Trophoblast cell (in vitro differentiated cells and primary cell): Measurements from ENCODE around the gene MTLN. TPM values are rescaled to one million over a fixed set of nuclear protein-coding genes. Genes with fewer than 3 reads are reported as not detected.
"Not testable (repeated sequence)": the region's sequence is repeated elsewhere in the genome, so short reads cannot be mapped to it uniquely, and the experiment has no call there.

ENCODE experiments used
- DNase-seq, 2 donors: peaks; one replicate each; pipeline ENCODE4 v3.0.0-alpha.2; 2016
- H2AFZ ChIP-seq: 2 replicates; pipeline ENCODE4 v1.6.1; 2013; ENCODE audit warnings: low read length, moderate library complexity, mild to moderate bottlenecking; ENCODE audit not compliant: insufficient read depth, poor library complexity
- H2AK5ac ChIP-seq: 2 replicates; pipeline ENCODE4 v1.6.1; 2013; ENCODE audit warnings: mild to moderate bottlenecking, low read length
- H2BK120ac ChIP-seq: 2 replicates; pipeline ENCODE4 v1.6.1; 2013; ENCODE audit warnings: low read length, mild to moderate bottlenecking, moderate library complexity; ENCODE audit not compliant: insufficient read depth, poor library complexity
- H2BK12ac ChIP-seq: 2 replicates; pipeline ENCODE4 v1.6.1; 2013; ENCODE audit warnings: mild to moderate bottlenecking, low read length, moderate library complexity
- H2BK5ac ChIP-seq: 2 replicates; pipeline ENCODE4 v1.6.1; 2013; ENCODE audit warnings: low read length, low read depth, moderate library complexity, mild to moderate bottlenecking; ENCODE audit not compliant: poor library complexity
- H3K14ac ChIP-seq: 2 replicates; pipeline ENCODE4 v1.6.1; 2013; ENCODE audit warnings: mild to moderate bottlenecking, low read length
- H3K18ac ChIP-seq: 2 replicates; pipeline ENCODE4 v1.6.1; 2013; ENCODE audit warnings: mild to moderate bottlenecking, low read length
- H3K23ac ChIP-seq: 2 replicates; pipeline ENCODE4 v1.6.1; 2013; ENCODE audit warnings: low read length
- H3K27ac ChIP-seq: 2 replicates; pipeline ENCODE4 v1.5.1; 2013; ENCODE audit warnings: low read depth, mild to moderate bottlenecking, inconsistent platforms, low read length, moderate library complexity
- H3K27me3 ChIP-seq: 2 replicates; pipeline ENCODE4 v1.6.1; 2013; ENCODE audit warnings: inconsistent platforms, mild to moderate bottlenecking, low read length, moderate library complexity; ENCODE audit not compliant: insufficient read depth
- H3K36me3 ChIP-seq, 2 experiments: 1 replicate in 1 of 2; 2 replicates in 1 of 2; pipeline ENCODE4 v1.6.1; 2013; ENCODE audit warnings: low read length in 2 of 2, mild to moderate bottlenecking in 2 of 2, moderate library complexity in 1 of 2; ENCODE audit not compliant: insufficient read depth in 2 of 2, control insufficient read depth in 1 of 2
- H3K4ac ChIP-seq: 2 replicates; pipeline ENCODE4 v1.6.1; 2013; ENCODE audit warnings: low read depth, mild to moderate bottlenecking, low read length, moderate library complexity
- H3K4me1 ChIP-seq, 2 experiments: 1 replicate in 1 of 2; 2 replicates in 1 of 2; pipeline ENCODE4 v1.6.1; 2013; ENCODE audit warnings: low read length in 2 of 2, mild to moderate bottlenecking in 2 of 2, moderate library complexity in 1 of 2; ENCODE audit not compliant: insufficient read depth in 2 of 2, control insufficient read depth in 1 of 2
- H3K4me2 ChIP-seq: 2 replicates; pipeline ENCODE4 v1.6.1; 2013; ENCODE audit warnings: inconsistent platforms, mild to moderate bottlenecking, low read length, moderate library complexity
- H3K4me3 ChIP-seq: 2 replicates; pipeline ENCODE4 v1.5.1; 2013; ENCODE audit warnings: mild to moderate bottlenecking, low read depth, low read length, inconsistent platforms
- H3K79me1 ChIP-seq: one replicate; pipeline ENCODE4 v1.6.1; 2013; ENCODE audit warnings: low read length
- H3K79me2 ChIP-seq: 2 replicates; pipeline ENCODE4 v1.6.1; 2013; ENCODE audit warnings: low read length, mild to moderate bottlenecking; ENCODE audit not compliant: control insufficient read depth, insufficient read depth, poor library complexity
- H3K9ac ChIP-seq: 2 replicates; pipeline ENCODE4 v1.6.1; 2013; ENCODE audit warnings: mild to moderate bottlenecking, low read length
- H3K9me3 ChIP-seq: 2 replicates; pipeline ENCODE4 v1.6.1; 2013; ENCODE audit warnings: low read depth, mild to moderate bottlenecking, control low read depth, inconsistent platforms, low read length; ENCODE audit not compliant: insufficient read depth
- H4K12ac ChIP-seq: 2 replicates; pipeline ENCODE4 v1.6.1; 2013; ENCODE audit warnings: low read depth, mild to moderate bottlenecking, low read length, moderate library complexity
- H4K8ac ChIP-seq: 2 replicates; pipeline ENCODE4 v1.6.1; 2013; ENCODE audit warnings: low read depth, mild to moderate bottlenecking, low read length, moderate library complexity
- H4K91ac ChIP-seq: one replicate; pipeline ENCODE4 v1.6.1; 2013; ENCODE audit warnings: low read depth, mild to moderate bottlenecking, low read length, moderate library complexity
- WGBS: extraction: QIAGEN DNeasy Blood & Tissue Kit; methylation state at CpG from one replicate; pipeline ENCODE4 v1.1.7; 2013; ENCODE audit warnings: missing lambda C conversion rate; ENCODE audit not compliant: insufficient read length, insufficient coverage; ENCODE audit errors: extremely low coverage; 5-methylcytosine and 5-hydroxymethylcytosine counted together
- polyA plus RNA-seq: library from polyadenylated mRNA; stranded (reverse); fragments of 200-250 nt; gene quantifications from 2 replicates; pipeline ENCODE4 v1.2.3, GENCODE V29; 2013

Gene MTLN, protein sequence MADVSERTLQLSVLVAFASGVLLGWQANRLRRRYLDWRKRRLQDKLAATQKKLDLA
- 15.5 and 17.8 TPM in 2 replicates for polyA plus RNA-seq

DNA sequence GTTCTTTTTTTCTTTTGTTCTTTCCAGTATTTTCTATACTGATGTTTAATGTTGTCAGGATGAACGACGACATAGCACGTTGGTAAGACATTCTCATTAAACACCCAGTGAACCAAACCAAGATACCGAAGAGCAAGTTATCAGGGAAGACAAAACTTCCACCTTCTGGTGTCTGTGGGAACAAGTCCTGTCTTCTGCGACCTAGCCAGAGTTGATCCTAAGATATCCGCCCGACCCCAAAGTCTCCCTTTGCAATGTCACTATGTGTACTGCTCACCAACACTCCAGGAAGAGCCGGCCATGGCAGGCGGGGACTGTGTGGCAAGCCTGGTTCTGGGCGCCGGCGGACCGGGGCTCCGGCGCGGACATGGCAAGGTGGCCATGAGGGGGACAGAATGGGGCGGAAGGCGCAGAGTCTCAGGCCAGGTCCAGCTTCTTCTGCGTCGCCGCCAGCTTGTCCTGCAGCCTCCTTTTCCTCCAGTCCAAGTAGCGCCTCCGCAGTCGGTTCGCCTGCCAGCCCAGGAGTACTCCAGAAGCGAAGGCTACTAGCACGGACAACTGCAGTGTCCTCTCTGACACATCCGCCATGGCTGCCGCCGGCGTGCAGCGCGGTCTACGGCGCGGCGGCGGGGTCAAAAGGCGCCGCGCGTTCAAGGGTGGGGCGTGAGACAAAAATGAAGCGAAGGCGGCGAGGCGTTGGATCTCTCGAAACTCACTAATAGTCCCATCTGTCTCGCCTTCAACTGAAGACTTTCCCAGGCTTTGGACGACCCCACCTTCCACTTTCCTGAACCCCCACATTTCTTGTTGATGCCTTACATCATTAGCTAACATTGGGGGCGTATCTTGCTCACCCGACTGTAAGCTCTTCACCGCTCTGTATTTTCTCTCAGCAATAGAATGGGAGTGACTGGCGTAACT lies at the start of gene MTLN:
TSS of gene MTLN (minus strand) at position 610 of the 921 bp plus-strand sequence. CDS start at position 588, 22 bp downstream.
- WGBS: no CpG with 5 or more reads among the region's 54 CpGs
- Histone ChIP-seq H4K12ac (peak within 1 kb of the TSS; percentile 86), H2AK5ac (no peak within 1 kb of the TSS), H3K4me2 (peak within 1 kb of the TSS; percentile 98), H4K8ac (peak within 1 kb of the TSS; percentile 93), H3K27ac (no peak within 1 kb of the TSS), H3K23ac (no peak within 1 kb of the TSS), H2BK120ac (peak within 1 kb of the TSS; percentile 62), H2AFZ (peak within 1 kb of the TSS; percentile 34), H3K9me3 (no peaks in the 10 kb centered on the region), H3K4me1 (peaks cover 0 to 2% of the 10 kb centered on the region in 2 experiments), H3K79me1 (peaks cover 4% of the 10 kb centered on the region), H3K36me3 (peaks cover 3 to 12% of the 10 kb centered on the region in 2 experiments), H2BK12ac (no peak within 1 kb of the TSS), H3K4me3 (peak within 1 kb of the TSS; percentile 95), H2BK5ac (no peak within 1 kb of the TSS), H3K4ac (peak within 1 kb of the TSS; percentile 31), H3K14ac (peak within 1 kb of the TSS; percentile 81), H3K79me2 (peaks cover 3% of the 10 kb centered on the region), H4K91ac (peak within 1 kb of the TSS; percentile 36), H3K27me3 (no peaks in the 10 kb centered on the region), H3K18ac (peak within 1 kb of the TSS; percentile 50), H3K9ac (peak within 1 kb of the TSS; percentile 95)
- DNase-seq: peak; percentile 61 to 83

DNA sequence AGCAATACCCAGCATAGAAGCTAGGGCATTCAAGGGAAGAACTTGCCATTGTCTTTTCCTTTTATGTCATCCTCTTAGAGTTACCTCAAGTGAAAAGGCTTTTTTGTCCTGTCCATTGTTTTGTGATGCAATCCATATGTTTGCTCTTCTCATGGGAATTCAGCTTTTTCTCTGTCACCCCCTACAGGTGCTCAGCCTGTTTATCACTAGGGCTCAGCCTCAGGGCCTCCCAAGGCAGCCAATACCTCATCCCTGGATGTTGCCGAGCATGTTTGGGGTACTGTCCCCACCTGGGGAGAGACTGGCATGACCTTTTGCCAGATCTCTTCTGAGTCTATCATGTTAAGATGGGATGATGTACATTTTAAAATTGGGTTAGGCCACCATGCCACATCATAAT lies 49.6 kb upstream of the MTLN start:
- WGBS: no CpG with 5 or more reads among the region's 1 CpG
- H3K23ac ChIP-seq, H2BK12ac ChIP-seq, H3K36me3 ChIP-seq, H2BK120ac ChIP-seq, H3K4ac ChIP-seq, H3K4me1 ChIP-seq, H4K91ac ChIP-seq, H3K18ac ChIP-seq, DNase-seq, H2BK5ac ChIP-seq, H3K79me2 ChIP-seq, H3K27me3 ChIP-seq, H3K9me3 ChIP-seq, H3K4me3 ChIP-seq, H4K12ac ChIP-seq, H3K9ac ChIP-seq, H3K27ac ChIP-seq, H4K8ac ChIP-seq, H2AFZ ChIP-seq, H3K14ac ChIP-seq, H3K4me2 ChIP-seq, H3K79me1 ChIP-seq, H2AK5ac ChIP-seq: not testable (repeated sequence)

DNA sequence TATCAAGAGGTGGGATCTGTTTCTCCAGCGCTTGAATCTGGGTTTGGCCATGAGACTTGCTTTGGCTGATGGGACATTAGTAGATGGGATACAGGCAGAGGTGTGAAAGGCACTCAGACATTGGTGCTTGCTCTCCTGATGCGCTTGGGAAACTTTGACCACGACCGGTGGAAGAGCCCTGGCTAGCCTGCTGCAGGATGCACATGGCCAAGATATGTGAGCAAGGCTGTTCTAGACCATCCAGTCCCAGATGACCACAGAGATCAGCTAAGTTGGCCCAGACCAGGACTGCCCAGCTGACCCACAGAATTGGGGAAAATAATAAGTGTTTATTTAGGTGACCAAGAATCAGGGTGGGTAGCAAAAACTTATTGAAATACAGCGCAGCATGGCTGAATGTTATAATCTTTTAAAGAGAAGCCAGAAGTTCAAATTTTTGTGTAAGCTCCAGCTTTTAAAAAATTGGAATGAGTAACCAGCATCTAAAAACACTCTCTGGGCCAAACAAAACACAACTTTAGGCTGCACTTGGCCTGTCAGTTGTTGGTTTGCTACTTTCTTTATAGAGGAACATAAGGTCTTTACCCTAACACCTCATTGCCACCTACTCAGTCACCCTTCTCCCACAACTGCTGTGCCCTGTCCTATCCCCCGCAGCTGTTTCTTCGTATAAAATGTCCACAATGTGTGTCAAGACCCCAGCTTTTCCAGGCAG lies 35.9 kb upstream of the MTLN start:
- H2AK5ac ChIP-seq, H3K36me3 ChIP-seq, H4K12ac ChIP-seq, H4K91ac ChIP-seq, H3K14ac ChIP-seq, H3K4ac ChIP-seq, H2AFZ ChIP-seq, DNase-seq, H3K9me3 ChIP-seq, H3K79me2 ChIP-seq, H2BK12ac ChIP-seq, H4K8ac ChIP-seq, H2BK120ac ChIP-seq, H3K27me3 ChIP-seq, H3K18ac ChIP-seq, H3K4me3 ChIP-seq, H3K27ac ChIP-seq, H3K9ac ChIP-seq, H3K23ac ChIP-seq, H3K4me2 ChIP-seq, H3K79me1 ChIP-seq, H3K4me1 ChIP-seq, H2BK5ac ChIP-seq: not testable (repeated sequence)
- WGBS: no CpG with 5 or more reads among the region's 7 CpGs

DNA sequence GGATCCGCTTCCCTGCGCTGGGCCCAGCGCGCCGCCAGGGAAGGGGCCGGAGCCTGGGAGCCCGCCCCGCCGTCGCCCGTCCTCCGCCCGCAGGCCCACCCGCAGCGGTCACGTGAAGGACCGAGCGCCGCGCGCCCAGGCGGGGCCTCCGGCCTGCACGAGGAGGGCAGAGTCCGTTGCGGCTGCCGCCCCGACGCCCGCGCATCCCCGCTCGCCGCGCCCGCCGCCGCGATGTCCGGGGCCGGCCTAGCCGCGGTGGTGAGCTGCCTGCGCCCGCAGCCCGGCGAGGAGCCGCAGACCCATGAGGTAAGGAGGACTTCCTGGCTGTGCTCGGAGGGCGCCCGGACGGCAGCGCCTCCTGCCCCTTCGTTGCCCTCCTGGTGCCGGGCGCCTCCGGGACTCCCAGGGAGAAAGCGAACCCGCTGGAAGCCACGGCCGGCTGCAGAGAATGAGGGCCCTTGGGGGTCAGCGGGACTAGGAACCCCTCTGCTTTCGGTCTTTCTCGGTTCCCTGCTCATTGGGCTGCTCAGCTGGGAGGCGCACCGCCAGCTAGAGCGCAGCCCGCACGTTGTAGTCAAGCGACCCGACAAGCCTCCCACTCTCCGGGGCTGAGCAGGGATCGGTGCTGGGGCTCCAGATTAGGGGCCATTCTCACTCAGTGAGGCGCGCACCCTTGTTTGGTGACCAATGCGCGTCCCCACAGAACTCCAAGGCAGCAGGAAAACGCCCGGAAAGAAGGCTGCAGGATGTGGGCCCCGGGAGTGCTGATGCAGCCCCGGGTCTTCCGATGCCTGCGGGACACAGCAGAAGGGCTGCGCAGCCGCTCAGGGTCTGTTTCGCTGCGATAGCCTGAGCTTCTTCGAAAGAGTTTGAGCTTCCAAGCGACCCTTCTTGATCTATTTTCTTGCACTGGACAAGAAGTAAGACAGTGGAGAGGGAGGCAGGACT lies 33.4 kb upstream of the MTLN start:
- not testable (repeated sequence) for H3K79me1 ChIP-seq, H2BK12ac ChIP-seq, H3K36me3 ChIP-seq, H2AFZ ChIP-seq, H3K14ac ChIP-seq, H3K9me3 ChIP-seq, H4K12ac ChIP-seq, H3K9ac ChIP-seq, H3K27me3 ChIP-seq, H3K4me2 ChIP-seq, H3K23ac ChIP-seq, H3K4me3 ChIP-seq, H2AK5ac ChIP-seq, H3K4me1 ChIP-seq, H3K79me2 ChIP-seq, H4K8ac ChIP-seq, H2BK120ac ChIP-seq, H2BK5ac ChIP-seq, H3K4ac ChIP-seq, DNase-seq, H4K91ac ChIP-seq, H3K18ac ChIP-seq, H3K27ac ChIP-seq
- WGBS: no CpG with 5 or more reads among the region's 89 CpGs
